Panc1 (cell line): ENCODE measurements around the gene POLDIP3. TPM values are rescaled to one million over a fixed set of nuclear protein-coding genes. Genes with fewer than 3 reads are reported as not detected.

Experiments
- ATAC-seq: fragments of 200-7000 bp; cut with Tn5 transposase; 2 replicates; pipeline ENCODE4 v1.9.1; 2020; ENCODE audit warnings: mild to moderate bottlenecking, moderate library complexity
- BruUV-seq: library from RNA; stranded (reverse); fragments of 400-500 nt; replicated peaks from 2 replicates; lab custom pipeline; 2021; lab: Mats Ljungman, UMichigan
- CTCF ChIA-PET: fragments of 300-600 bp; sonication (Branson Sonifier 250); formaldehyde crosslinking; loops from one replicate; lab custom pipeline; 2022; ENCODE audit warnings: antibody characterized with exemption; lab: Charles Lee
- POLR2A ChIA-PET: fragments of 300-600 bp; sonication (Branson Sonifier 250); formaldehyde crosslinking; loops from one replicate; lab custom pipeline; 2022; ENCODE audit warnings: antibody characterized with exemption; lab: Charles Lee
- DNase-seq: peaks from one replicate; pipeline ENCODE4 v3.0.0-alpha.2; 2010; ENCODE audit warnings: low read depth, low spot score
- H3K27ac ChIP-seq: 2 replicates; pipeline ENCODE4 v1.5.1; 2011; ENCODE audit warnings: mild to moderate bottlenecking, low read length, inconsistent platforms
- H3K27me3 ChIP-seq: fragments of 200-500 bp; sonication (Bioruptor generic); 2 replicates; pipeline ENCODE4 v1.6.0; 2014; ENCODE audit warnings: low read length, inconsistent platforms; ENCODE audit not compliant: control insufficient read depth, insufficient read depth
- H3K36me3 ChIP-seq: fragments of 200-500 bp; sonication (Bioruptor generic); 2 replicates; pipeline ENCODE4 v1.5.1; 2014; ENCODE audit warnings: inconsistent platforms, mild to moderate bottlenecking, low read length, moderate library complexity; ENCODE audit not compliant: control insufficient read depth, insufficient read depth
- H3K4me1 ChIP-seq: 2 replicates; pipeline ENCODE4 v1.5.1; 2011; ENCODE audit warnings: inconsistent platforms, mild to moderate bottlenecking, low read length, moderate library complexity; ENCODE audit not compliant: control insufficient read depth, insufficient read depth
- H3K4me3 ChIP-seq, 2 experiments: 2 replicates each; pipeline ENCODE4 v1.5.1; 2011 to 2012; ENCODE audit warnings: low read depth in 2 of 2, low read length in 2 of 2, mild to moderate bottlenecking in 2 of 2, inconsistent platforms in 1 of 2, moderate library complexity in 1 of 2
- H3K9me3 ChIP-seq: fragments of 200-500 bp; sonication (Bioruptor generic); 2 replicates; pipeline ENCODE4 v1.5.1; 2014; ENCODE audit warnings: low read depth, mild to moderate bottlenecking, inconsistent platforms, low read length, moderate library complexity; ENCODE audit not compliant: control insufficient read depth, insufficient read depth
- POLR2AphosphoS5 ChIP-seq: IDR thresholded peaks from 2 replicates; pipeline ENCODE4 v1.6.1; 2012; ENCODE audit warnings: mild to moderate bottlenecking, low read depth, low read length, moderate library complexity
- SIN3A ChIP-seq: IDR thresholded peaks from 2 replicates; pipeline ENCODE4 v1.6.1; 2012; ENCODE audit warnings: low read depth, mild to moderate bottlenecking, low read length, moderate library complexity, borderline replicate concordance; ENCODE audit not compliant: insufficient read depth
- TCF7L2 ChIP-seq: IDR thresholded peaks from 2 replicates; pipeline ENCODE4 v1.6.1; 2011; ENCODE audit warnings: mild to moderate bottlenecking, low read depth, low read length, inconsistent platforms
- in situ Hi-C: cut with HindIII; loops from 2 replicates; pipeline ENCODE4 v1.10.0; 2016; ENCODE audit warnings: low sequenced_read_pairs, low pct_unique_long_range_greater_than_20kb
- intact Hi-C: fragments of 100-400 bp; cut with micrococcal nuclease; formaldehyde crosslinking; loops from one replicate; pipeline ENCODE4 v1.10.0; 2022; ENCODE audit not compliant: unreplicated experiment
- total RNA-seq: library from RNA; stranded (reverse); gene quantifications from one replicate; pipeline ENCODE4 v1.2.1, GENCODE V29; 2021; ENCODE audit not compliant: unreplicated experiment
- TF ChIP-seq, protein P1 (sequence below), 2 experiments: IDR thresholded peaks; 2 replicates each; pipeline ENCODE4 v1.6.1; 2011 to 2012; ENCODE audit warnings: low read depth in 2 of 2, control low read depth in 1 of 2, low read length in 1 of 2, mild to moderate bottlenecking in 1 of 2, moderate library complexity in 1 of 2; ENCODE audit not compliant: insufficient read depth in 1 of 2
- TF ChIP-seq, protein P2 (sequence below): fragments of 450-650 bp; IDR thresholded peaks from 2 replicates; pipeline ENCODE4 v1.5.1; 2017; ENCODE audit warnings: mild to moderate bottlenecking

The POLDIP3 gene
- total RNA-seq, 1 experiment from 2014 or later, result 46.6 TPM

DNA sequence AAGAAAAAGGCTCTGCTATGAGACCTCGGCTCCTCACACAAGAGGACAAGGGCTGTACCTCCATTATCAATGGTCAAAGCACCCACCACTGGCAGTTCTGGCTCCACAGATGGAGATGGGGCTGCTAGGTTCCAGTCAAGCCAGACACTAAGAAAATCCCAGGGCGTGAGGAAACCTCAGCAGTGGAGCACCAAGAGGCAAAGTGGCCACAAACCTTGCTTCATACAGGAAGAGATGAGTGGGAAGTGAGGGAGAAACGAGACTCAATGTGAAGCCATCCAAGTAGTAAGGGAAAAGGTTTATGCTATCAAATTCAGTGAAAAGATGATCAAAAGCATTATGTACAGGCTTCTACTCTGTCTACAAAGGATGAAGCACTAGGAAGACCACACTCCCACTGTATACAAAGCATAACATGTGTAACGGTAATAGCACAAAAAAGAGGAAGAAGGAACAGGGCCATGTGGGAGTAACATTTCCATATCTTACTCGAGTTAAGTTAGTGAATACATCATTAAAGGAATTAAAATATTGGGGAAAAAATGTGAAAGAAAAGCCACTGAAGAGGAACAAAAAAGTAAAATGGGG, 27.0 kb downstream of the POLDIP3 start:
- no TSS peak for BruUV-seq
- DNase-seq (no peak), ATAC-seq (no peak)
- no peak overlapping the region for H3K4me3 ChIP-seq
- CTCF ChIA-PET, result no interaction called here
- in situ Hi-C loops, result no loop called here
- H3K4me1 ChIP-seq, result no peaks in the 10 kb centered on the region
- no peak overlapping the region for H3K27ac ChIP-seq
- H3K9me3 ChIP-seq, result no peaks in the 10 kb centered on the region
- TF ChIP-seq SIN3A (no peak), TCF7L2 (no peak), POLR2AphosphoS5 (no peak)
- TF ChIP-seq, protein P1, sequence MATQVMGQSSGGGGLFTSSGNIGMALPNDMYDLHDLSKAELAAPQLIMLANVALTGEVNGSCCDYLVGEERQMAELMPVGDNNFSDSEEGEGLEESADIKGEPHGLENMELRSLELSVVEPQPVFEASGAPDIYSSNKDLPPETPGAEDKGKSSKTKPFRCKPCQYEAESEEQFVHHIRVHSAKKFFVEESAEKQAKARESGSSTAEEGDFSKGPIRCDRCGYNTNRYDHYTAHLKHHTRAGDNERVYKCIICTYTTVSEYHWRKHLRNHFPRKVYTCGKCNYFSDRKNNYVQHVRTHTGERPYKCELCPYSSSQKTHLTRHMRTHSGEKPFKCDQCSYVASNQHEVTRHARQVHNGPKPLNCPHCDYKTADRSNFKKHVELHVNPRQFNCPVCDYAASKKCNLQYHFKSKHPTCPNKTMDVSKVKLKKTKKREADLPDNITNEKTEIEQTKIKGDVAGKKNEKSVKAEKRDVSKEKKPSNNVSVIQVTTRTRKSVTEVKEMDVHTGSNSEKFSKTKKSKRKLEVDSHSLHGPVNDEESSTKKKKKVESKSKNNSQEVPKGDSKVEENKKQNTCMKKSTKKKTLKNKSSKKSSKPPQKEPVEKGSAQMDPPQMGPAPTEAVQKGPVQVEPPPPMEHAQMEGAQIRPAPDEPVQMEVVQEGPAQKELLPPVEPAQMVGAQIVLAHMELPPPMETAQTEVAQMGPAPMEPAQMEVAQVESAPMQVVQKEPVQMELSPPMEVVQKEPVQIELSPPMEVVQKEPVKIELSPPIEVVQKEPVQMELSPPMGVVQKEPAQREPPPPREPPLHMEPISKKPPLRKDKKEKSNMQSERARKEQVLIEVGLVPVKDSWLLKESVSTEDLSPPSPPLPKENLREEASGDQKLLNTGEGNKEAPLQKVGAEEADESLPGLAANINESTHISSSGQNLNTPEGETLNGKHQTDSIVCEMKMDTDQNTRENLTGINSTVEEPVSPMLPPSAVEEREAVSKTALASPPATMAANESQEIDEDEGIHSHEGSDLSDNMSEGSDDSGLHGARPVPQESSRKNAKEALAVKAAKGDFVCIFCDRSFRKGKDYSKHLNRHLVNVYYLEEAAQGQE (IDR thresholded peaks at IDR 0.05; ENCODE audit: insufficient read depth in 1 of 2, low read depth in 2 of 2, low read length in 1 of 2), result no peak
- TF ChIP-seq, protein P2, sequence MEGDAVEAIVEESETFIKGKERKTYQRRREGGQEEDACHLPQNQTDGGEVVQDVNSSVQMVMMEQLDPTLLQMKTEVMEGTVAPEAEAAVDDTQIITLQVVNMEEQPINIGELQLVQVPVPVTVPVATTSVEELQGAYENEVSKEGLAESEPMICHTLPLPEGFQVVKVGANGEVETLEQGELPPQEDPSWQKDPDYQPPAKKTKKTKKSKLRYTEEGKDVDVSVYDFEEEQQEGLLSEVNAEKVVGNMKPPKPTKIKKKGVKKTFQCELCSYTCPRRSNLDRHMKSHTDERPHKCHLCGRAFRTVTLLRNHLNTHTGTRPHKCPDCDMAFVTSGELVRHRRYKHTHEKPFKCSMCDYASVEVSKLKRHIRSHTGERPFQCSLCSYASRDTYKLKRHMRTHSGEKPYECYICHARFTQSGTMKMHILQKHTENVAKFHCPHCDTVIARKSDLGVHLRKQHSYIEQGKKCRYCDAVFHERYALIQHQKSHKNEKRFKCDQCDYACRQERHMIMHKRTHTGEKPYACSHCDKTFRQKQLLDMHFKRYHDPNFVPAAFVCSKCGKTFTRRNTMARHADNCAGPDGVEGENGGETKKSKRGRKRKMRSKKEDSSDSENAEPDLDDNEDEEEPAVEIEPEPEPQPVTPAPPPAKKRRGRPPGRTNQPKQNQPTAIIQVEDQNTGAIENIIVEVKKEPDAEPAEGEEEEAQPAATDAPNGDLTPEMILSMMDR, result no peak
- no peaks in the 10 kb centered on the region for H3K27me3 ChIP-seq
- POLR2A ChIA-PET, result no interaction called here
- H3K36me3 ChIP-seq, result peaks cover 3% of the 10 kb centered on the region; the same call in 1 of the 2 replicates
- intact Hi-C loops, result no loop called here

DNA sequence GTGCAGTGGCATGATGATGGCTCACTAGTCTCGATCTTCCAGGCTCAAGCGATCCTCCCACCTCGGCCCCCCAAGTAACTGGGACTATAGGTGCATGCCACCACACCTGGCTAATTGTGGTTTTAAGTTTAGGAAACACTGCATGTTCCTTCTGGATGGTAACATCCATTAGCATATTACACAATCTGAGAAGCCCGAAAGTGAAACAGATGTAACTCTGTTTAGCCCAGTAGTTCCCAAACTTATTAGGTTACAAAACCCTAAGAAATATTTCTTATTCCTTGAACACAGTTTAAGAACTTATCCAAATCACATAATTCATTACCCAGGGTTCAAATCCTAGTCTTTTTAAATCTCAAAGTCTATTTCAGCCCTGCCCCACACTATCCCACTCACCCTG, 28.3 kb downstream of the POLDIP3 start:
- TF ChIP-seq, protein P2, result no peak
- TF ChIP-seq SIN3A (no peak), TCF7L2 (no peak), POLR2AphosphoS5 (no peak)
- TF ChIP-seq, protein P1 (IDR thresholded peaks at IDR 0.05; ENCODE audit: insufficient read depth in 1 of 2, low read depth in 2 of 2, low read length in 1 of 2), result no peak
- DNase-seq, result no peak
- Histone ChIP-seq H3K9me3 (no peaks in the 10 kb centered on the region), H3K4me1 (no peaks in the 10 kb centered on the region), H3K4me3 (no peak overlapping the region), H3K27me3 (no peaks in the 10 kb centered on the region), H3K27ac (no peak overlapping the region), H3K36me3 (no peaks in the 10 kb centered on the region; the same call in 1 of the 2 replicates)
- ATAC-seq, result no peak
- intact Hi-C loops (no loop called here), in situ Hi-C loops (no loop called here)
- ChIA-PET CTCF (no interaction called here), POLR2A (no interaction called here)
- no TSS peak for BruUV-seq
